ENCODE data around the gene SEH1L. TPM values are rescaled to one million over a fixed set of nuclear protein-coding genes. Genes with fewer than 3 reads are reported as not detected.
A peak's percentile ranks its signal among the peaks of the same experiment; 100 is the strongest.

The SEH1L gene
- total and polyA plus RNA-seq, 4 donors, result 22.8 to 37.1 (median 31.7) TPM

GRCh38 chr18:12934454-12935071, 13.2 kb upstream of the SEH1L start:
- WGBS (ENCODE audit: insufficient coverage), result 16% methylated on average over 7 of the region's 11 CpGs
- Histone ChIP-seq H3K9me3 (ENCODE audit: control insufficient read depth, insufficient read depth, low read length) (no peaks in the 10 kb centered on the region), H3K27ac (ENCODE audit: low read depth, low read length) (no peak overlapping the region), H3K27me3 (ENCODE audit: control insufficient read depth, insufficient read depth, low read length) (no peaks in the 10 kb centered on the region), H3K4me1 (ENCODE audit: control insufficient read depth, insufficient read depth, low read length) (no peaks in the 10 kb centered on the region), H3K36me3 (ENCODE audit: control insufficient read depth, insufficient read depth, low read length) (no peaks in the 10 kb centered on the region), H3K4me3 (ENCODE audit: low read depth, low read length) (no peak overlapping the region)
- DNase-seq (ENCODE audit: low read depth in 4 of 6, low spot score in 6 of 6), result peak; percentile 50 to 96 (median 69)

DNA sequence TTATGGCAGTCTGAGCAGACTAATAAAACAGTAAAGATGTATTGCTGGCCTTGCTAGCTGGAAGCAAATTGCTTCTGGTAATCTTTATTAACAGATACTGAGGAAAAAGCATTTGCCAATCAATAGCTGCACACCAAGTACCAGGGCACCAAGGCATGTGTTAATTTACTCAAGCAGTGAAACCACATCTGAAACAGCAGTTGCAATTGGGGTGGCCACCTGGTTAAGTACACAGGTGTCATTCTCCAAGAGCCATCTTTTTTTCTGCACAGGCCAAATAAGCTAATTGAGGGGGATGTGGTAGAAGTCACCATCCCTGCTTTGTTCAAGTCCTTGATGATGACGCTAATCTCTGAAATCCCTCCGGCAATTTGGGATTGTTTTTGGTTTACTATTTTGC, 8.6 kb upstream of the SEH1L start:
- Histone ChIP-seq H3K27me3 (ENCODE audit: control insufficient read depth, insufficient read depth, low read length) (no peaks in the 10 kb centered on the region), H3K27ac (ENCODE audit: low read depth, low read length) (no peak overlapping the region), H3K9me3 (ENCODE audit: control insufficient read depth, insufficient read depth, low read length) (no peaks in the 10 kb centered on the region), H3K36me3 (ENCODE audit: control insufficient read depth, insufficient read depth, low read length) (no peaks in the 10 kb centered on the region), H3K4me1 (ENCODE audit: control insufficient read depth, insufficient read depth, low read length) (no peaks in the 10 kb centered on the region), H3K4me3 (ENCODE audit: low read depth, low read length) (no peak overlapping the region)
- DNase-seq (ENCODE audit: low read depth in 4 of 6, low spot score in 6 of 6), result no peak
- no CpG with 5 or more reads among the region's 2 CpGs for WGBS (ENCODE audit: insufficient coverage)

GRCh38 chr18:12943215-12943614, 4.6 kb upstream of the SEH1L start:
- H3K27ac ChIP-seq (ENCODE audit: low read depth, low read length), result no peak overlapping the region
- no peaks in the 10 kb centered on the region for H3K36me3 ChIP-seq (ENCODE audit: control insufficient read depth, insufficient read depth, low read length)
- no CpG with 5 or more reads among the region's 4 CpGs for WGBS (ENCODE audit: insufficient coverage)
- H3K9me3 ChIP-seq (ENCODE audit: control insufficient read depth, insufficient read depth, low read length), result no peaks in the 10 kb centered on the region
- no peak overlapping the region for H3K4me3 ChIP-seq (ENCODE audit: low read depth, low read length)
- no peak for DNase-seq (ENCODE audit: low read depth in 4 of 6, low spot score in 6 of 6)
- peaks cover 13% of the 10 kb centered on the region for H3K4me1 ChIP-seq (ENCODE audit: control insufficient read depth, insufficient read depth, low read length)
- no peaks in the 10 kb centered on the region for H3K27me3 ChIP-seq (ENCODE audit: control insufficient read depth, insufficient read depth, low read length)

DNA sequence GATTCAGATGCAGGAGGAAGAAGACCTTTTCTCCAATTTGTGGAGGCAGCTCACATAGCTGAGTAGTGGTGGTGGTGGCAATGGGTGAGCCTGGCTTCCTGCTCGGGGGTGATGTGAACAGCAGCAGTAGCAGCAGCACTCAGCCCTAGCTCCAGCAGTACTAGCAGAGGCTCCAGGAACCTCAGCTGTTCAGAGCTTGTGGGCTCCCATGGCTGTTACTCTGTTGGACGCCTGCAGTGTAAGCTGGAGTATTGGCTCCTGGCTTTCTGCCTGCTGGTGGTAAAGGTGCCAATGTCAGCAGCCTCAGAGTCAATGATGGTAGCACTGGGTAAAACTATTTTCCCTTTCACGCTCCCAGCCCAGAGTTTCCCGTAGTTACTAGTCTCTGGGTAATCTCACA, 3.1 kb upstream of the SEH1L start:
- H3K27ac ChIP-seq (ENCODE audit: low read depth, low read length), result peak overlapping the region; percentile 22
- peak in 4 of 6 donors; percentile 13 to 76 (median 26) for DNase-seq (ENCODE audit: low read depth in 4 of 6, low spot score in 6 of 6)
- H3K4me3 ChIP-seq (ENCODE audit: low read depth, low read length), result no peak overlapping the region
- WGBS (ENCODE audit: insufficient coverage), result 40% methylated on average over 1 of the region's 4 CpGs
- peaks cover 21% of the 10 kb centered on the region for H3K4me1 ChIP-seq (ENCODE audit: control insufficient read depth, insufficient read depth, low read length)
- no peaks in the 10 kb centered on the region for H3K27me3 ChIP-seq (ENCODE audit: control insufficient read depth, insufficient read depth, low read length)
- no peaks in the 10 kb centered on the region for H3K9me3 ChIP-seq (ENCODE audit: control insufficient read depth, insufficient read depth, low read length)
- no peaks in the 10 kb centered on the region for H3K36me3 ChIP-seq (ENCODE audit: control insufficient read depth, insufficient read depth, low read length)

DNA sequence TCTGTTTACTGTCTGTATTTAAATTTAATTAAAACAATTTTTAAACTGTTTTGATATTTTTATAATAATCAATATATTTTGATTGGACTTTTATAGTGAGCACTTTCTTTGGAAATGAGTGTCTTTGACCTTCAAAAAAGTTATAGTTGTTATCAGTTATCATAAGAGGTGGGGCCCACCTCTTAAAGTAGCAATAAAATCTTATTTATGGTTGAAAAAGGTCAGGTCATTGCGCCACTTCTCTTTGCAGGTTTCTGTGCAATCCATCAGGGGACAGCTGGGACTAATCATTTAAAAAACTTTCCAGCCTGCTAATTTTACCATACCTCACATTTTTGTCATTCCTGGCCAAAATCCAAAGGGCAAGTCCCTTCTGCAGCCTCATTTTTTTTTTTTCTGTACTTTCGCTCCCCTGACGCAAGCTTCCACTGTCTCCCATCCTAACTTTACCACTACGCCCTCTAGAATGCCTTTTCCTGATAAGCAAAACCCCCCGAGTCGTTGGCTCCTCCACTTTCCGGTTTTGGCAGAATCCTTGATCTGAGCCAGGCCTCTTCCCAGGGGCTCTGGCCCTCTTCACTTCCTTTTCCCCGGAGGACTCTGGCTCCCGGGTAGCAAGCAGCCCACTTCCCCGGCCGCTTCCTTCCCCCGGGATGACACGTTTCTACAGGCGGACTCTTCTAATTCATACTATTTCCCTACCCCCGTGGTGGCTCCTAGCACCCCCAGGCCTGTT, 1.1 kb upstream of the SEH1L start:
- WGBS (ENCODE audit: insufficient coverage), result 7% methylated on average over 15 of the region's 15 CpGs
- Histone ChIP-seq H3K27ac (ENCODE audit: low read depth, low read length) (peak overlapping the region; percentile 96), H3K27me3 (ENCODE audit: control insufficient read depth, insufficient read depth, low read length) (no peaks in the 10 kb centered on the region), H3K4me1 (ENCODE audit: control insufficient read depth, insufficient read depth, low read length) (peaks cover 21% of the 10 kb centered on the region), H3K36me3 (ENCODE audit: control insufficient read depth, insufficient read depth, low read length) (no peaks in the 10 kb centered on the region), H3K9me3 (ENCODE audit: control insufficient read depth, insufficient read depth, low read length) (no peaks in the 10 kb centered on the region), H3K4me3 (ENCODE audit: low read depth, low read length) (peak overlapping the region; percentile 77)
- peak in 5 of 6 donors; percentile 14 to 69 (median 35) for DNase-seq (ENCODE audit: low read depth in 4 of 6, low spot score in 6 of 6)

DNA sequence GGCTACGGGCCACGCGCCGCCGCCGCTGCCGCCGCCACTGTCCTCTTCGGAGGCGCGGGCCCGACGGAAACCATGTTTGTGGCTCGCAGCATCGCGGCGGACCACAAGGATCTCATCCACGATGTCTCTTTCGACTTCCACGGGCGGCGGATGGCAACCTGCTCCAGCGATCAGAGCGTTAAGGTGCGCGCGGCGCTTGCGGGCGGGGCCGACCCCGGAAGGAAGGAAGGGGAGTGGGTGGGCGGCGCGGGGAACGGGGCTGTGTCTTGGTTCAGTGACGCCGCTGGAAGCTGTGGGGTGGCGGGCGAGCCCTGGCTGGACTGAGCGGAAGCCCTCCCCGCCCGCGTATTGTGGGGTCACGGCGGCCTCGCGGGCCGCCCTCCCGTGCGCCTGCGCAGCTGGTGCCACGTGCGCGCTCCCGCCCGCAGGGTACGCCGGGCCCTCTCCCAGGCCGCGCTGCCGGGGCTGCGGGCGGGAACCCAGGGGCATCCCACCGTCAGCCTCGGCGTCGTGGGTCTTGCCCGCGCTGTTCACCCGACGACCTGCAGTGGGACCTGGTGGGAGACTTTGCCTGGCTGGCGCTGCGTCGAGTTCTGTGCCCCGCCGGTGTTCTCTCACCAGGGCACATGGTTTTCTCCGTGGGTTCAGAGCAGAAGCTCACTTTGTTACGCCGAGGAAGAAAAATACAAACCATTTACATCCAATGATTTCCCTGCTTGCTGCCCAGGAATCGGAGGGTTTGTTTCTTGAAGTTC, 416 bp downstream of the SEH1L start:
- WGBS (ENCODE audit: insufficient coverage), result 1% methylated on average over 79 of the region's 81 CpGs
- H3K27me3 ChIP-seq (ENCODE audit: control insufficient read depth, insufficient read depth, low read length), result no peaks in the 10 kb centered on the region
- peak; percentile 70 to 96 (median 78) for DNase-seq (ENCODE audit: low read depth in 4 of 6, low spot score in 6 of 6)
- H3K36me3 ChIP-seq (ENCODE audit: control insufficient read depth, insufficient read depth, low read length), result peaks cover 2% of the 10 kb centered on the region
- H3K4me1 ChIP-seq (ENCODE audit: control insufficient read depth, insufficient read depth, low read length), result peaks cover 21% of the 10 kb centered on the region
- H3K4me3 ChIP-seq (ENCODE audit: low read depth, low read length), result peak overlapping the region; percentile 74
- peak overlapping the region; percentile 96 for H3K27ac ChIP-seq (ENCODE audit: low read depth, low read length)
- H3K9me3 ChIP-seq (ENCODE audit: control insufficient read depth, insufficient read depth, low read length), result no peaks in the 10 kb centered on the region

GRCh38 chr18:12958478-12958877, 10.7 kb downstream of the SEH1L start:
- Histone ChIP-seq H3K27ac (ENCODE audit: low read depth, low read length) (no peak overlapping the region), H3K36me3 (ENCODE audit: control insufficient read depth, insufficient read depth, low read length) (peaks cover 8% of the 10 kb centered on the region), H3K4me1 (ENCODE audit: control insufficient read depth, insufficient read depth, low read length) (peaks cover 3% of the 10 kb centered on the region), H3K4me3 (ENCODE audit: low read depth, low read length) (no peak overlapping the region), H3K27me3 (ENCODE audit: control insufficient read depth, insufficient read depth, low read length) (no peaks in the 10 kb centered on the region), H3K9me3 (ENCODE audit: control insufficient read depth, insufficient read depth, low read length) (no peaks in the 10 kb centered on the region)
- WGBS (ENCODE audit: insufficient coverage), result no CpG with 5 or more reads among the region's 3 CpGs
- no peak for DNase-seq (ENCODE audit: low read depth in 4 of 6, low spot score in 6 of 6)

DNA sequence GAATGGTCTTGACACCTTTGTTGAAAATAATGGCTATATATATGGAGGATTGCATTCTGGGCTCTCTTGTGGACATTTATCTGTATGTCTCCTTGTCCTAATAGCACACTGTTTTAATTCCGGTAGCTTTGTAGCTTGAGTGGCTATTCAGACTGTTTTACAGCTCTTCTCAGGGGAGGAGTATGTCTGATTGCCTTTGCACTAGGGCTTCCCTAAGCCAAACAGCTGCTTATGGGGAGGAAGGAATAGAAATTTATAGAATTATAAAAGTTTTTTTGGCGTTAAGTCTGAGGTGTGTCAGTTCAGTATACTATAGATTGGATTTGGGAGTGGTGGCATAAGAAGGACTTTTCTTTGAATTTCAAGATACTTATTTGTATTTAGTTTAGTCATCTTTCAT, 12.6 kb downstream of the SEH1L start:
- Histone ChIP-seq H3K4me1 (ENCODE audit: control insufficient read depth, insufficient read depth, low read length) (peaks cover 3% of the 10 kb centered on the region), H3K4me3 (ENCODE audit: low read depth, low read length) (no peak overlapping the region), H3K36me3 (ENCODE audit: control insufficient read depth, insufficient read depth, low read length) (peaks cover 11% of the 10 kb centered on the region), H3K9me3 (ENCODE audit: control insufficient read depth, insufficient read depth, low read length) (no peaks in the 10 kb centered on the region), H3K27me3 (ENCODE audit: control insufficient read depth, insufficient read depth, low read length) (no peaks in the 10 kb centered on the region), H3K27ac (ENCODE audit: low read depth, low read length) (no peak overlapping the region)
- DNase-seq (ENCODE audit: low read depth in 4 of 6, low spot score in 6 of 6), result peak in 1 of 6 donors; percentile 26
- no CpG with 5 or more reads among the region's 2 CpGs for WGBS (ENCODE audit: insufficient coverage)

DNA sequence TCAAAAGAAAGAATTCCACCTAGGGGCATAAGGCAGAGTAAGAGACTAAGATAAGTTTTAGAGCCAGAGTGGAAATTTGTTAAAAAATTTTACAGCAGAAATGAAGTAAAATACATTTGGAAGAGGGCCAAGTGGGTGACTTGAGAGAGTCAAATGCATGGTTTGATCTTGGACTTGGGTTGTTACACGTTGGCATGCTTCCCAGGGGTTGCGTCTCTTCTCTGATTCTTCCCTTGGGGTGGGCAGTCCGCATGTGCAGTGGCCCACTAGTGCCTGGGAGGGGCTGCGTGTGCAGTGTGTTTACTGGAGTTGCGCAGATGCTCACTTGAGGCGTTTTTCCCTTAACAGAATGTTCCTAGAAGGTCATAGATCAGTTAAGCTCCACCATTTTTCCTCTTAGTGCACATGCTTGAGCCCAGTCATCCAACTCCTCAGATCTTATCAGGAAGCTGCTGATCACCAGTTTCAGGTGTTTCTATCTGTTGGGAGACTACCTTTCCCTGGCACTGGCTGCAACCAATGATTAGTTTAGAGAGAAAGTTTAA, 13.1 kb downstream of the SEH1L start:
- Histone ChIP-seq H3K4me1 (ENCODE audit: control insufficient read depth, insufficient read depth, low read length) (peaks cover 3% of the 10 kb centered on the region), H3K36me3 (ENCODE audit: control insufficient read depth, insufficient read depth, low read length) (peaks cover 11% of the 10 kb centered on the region), H3K9me3 (ENCODE audit: control insufficient read depth, insufficient read depth, low read length) (no peaks in the 10 kb centered on the region), H3K27ac (ENCODE audit: low read depth, low read length) (no peak overlapping the region), H3K27me3 (ENCODE audit: control insufficient read depth, insufficient read depth, low read length) (no peaks in the 10 kb centered on the region), H3K4me3 (ENCODE audit: low read depth, low read length) (no peak overlapping the region)
- DNase-seq (ENCODE audit: low read depth in 4 of 6, low spot score in 6 of 6), result peak in 3 of 6 donors; percentile 7 to 68 (median 27)
- WGBS (ENCODE audit: insufficient coverage), result 69% methylated on average over 5 of the region's 6 CpGs
